Mesenteric fat pad (tissue), 1 donor: ENCODE data around the gene RAB11FIP3. TPM values are rescaled to one million over a fixed set of nuclear protein-coding genes. Genes with fewer than 3 reads are reported as not detected.
A peak's percentile ranks its signal among the peaks of the same experiment; 100 is the strongest.

ENCODE experiments used
- DNase-seq: peaks from one replicate; pipeline ENCODE4 v3.0.0-alpha.2; 2020; ENCODE audit warnings: low spot score
- total RNA-seq: library from RNA; stranded (reverse); fragmentation: NEBNext Ultra II Directional; extraction: Animal tissue kit (Norgen Biotek cat#: 25700); gene quantifications from one replicate; pipeline ENCODE4 v1.2.1, GENCODE V29; 2021
- donor health status: DM: yes; HTN: yes; CAD: no.

The RAB11FIP3 gene
- total RNA-seq, 1 donor from 2014 or later, result 35.2 TPM

- DNase-seq, result no peak
Observed at GRCh38 chr16:515175-515938, 89.9 kb downstream of the RAB11FIP3 start.

GRCh38 chr16:515939-516226, 90.4 kb downstream of the RAB11FIP3 start:
- no peak for DNase-seq

- no peak for DNase-seq
Observed at GRCh38 chr16:516301-516700, 90.9 kb downstream of the RAB11FIP3 start.

- DNase-seq, result no peak
Observed at GRCh38 chr16:518858-519257, 93.4 kb downstream of the RAB11FIP3 start.

- DNase-seq, result no peak
Observed at GRCh38 chr16:519425-519824, 94.0 kb downstream of the RAB11FIP3 start.

- no peak for DNase-seq
Observed at GRCh38 chr16:519841-520687, 94.6 kb downstream of the RAB11FIP3 start.

- no peak for DNase-seq
Observed at GRCh38 chr16:520847-521246, 95.4 kb downstream of the RAB11FIP3 start.

GRCh38 chr16:521381-522210, 96.1 kb downstream of the RAB11FIP3 start:
- no peak for DNase-seq

GRCh38 chr16:522320-523096, 97.1 kb downstream of the RAB11FIP3 start:
- no peak for DNase-seq

GRCh38 chr16:523097-523741, 97.8 kb downstream of the RAB11FIP3 start:
- no peak for DNase-seq

- DNase-seq, result no peak
Observed at GRCh38 chr16:524274-525040, 99.0 kb downstream of the RAB11FIP3 start.

GRCh38 chr16:525123-525519, 99.7 kb downstream of the RAB11FIP3 start:
- no peak for DNase-seq

- no peak for DNase-seq
Observed at GRCh38 chr16:525520-526180, 100.2 kb downstream of the RAB11FIP3 start.

GRCh38 chr16:526181-527014, 100.9 kb downstream of the RAB11FIP3 start:
- no peak for DNase-seq

- DNase-seq, result peak; percentile 97
Observed at GRCh38 chr16:527015-527903, 101.8 kb downstream of the RAB11FIP3 start, which contains the start of gene CAPN15. Gene CAPN15, plus strand, starts transcription at chr16:527712. Its CDS starts 19,127 bp downstream, at chr16:546839.

- no peak for DNase-seq
Observed at GRCh38 chr16:528111-529011, 102.9 kb downstream of the RAB11FIP3 start.
